Fibroblast of lung (primary cell): ENCODE results near the gene TMPRSS9. TPM values are rescaled to one million over a fixed set of nuclear protein-coding genes. Genes with fewer than 3 reads are reported as not detected.

ENCODE experiments used
- DNase-seq, 2 donors: peaks; one replicate each; pipeline versions ENCODE4 v3.0.0 to v3.0.0-alpha.2; 2010; ENCODE audit warnings: low read depth in 2 of 2
- H2AFZ ChIP-seq: 2 replicates; pipeline ENCODE4 v1.5.1; 2012; ENCODE audit warnings: low read length, control low read depth, inconsistent platforms
- H3K27ac ChIP-seq: 2 replicates; pipeline ENCODE4 v1.5.1; 2011; ENCODE audit warnings: low read length, control low read depth; ENCODE audit not compliant: insufficient read depth
- H3K27me3 ChIP-seq: 2 replicates; pipeline ENCODE4 v1.5.1; 2011; ENCODE audit warnings: mild to moderate bottlenecking, low read length; ENCODE audit not compliant: control insufficient read depth, insufficient read depth
- H3K36me3 ChIP-seq: 2 replicates; pipeline ENCODE4 v1.5.1; 2011; ENCODE audit warnings: low read length; ENCODE audit not compliant: control insufficient read depth, insufficient read depth
- H3K4me1 ChIP-seq: 2 replicates; pipeline ENCODE4 v1.5.1; 2011; ENCODE audit warnings: low read length; ENCODE audit not compliant: control insufficient read depth, insufficient read depth; ENCODE audit errors: extremely low read depth
- H3K4me2 ChIP-seq: 2 replicates; pipeline ENCODE4 v1.5.1; 2011; ENCODE audit warnings: low read length, control low read depth; ENCODE audit not compliant: insufficient read depth; ENCODE audit errors: extremely low read depth
- H3K4me3 ChIP-seq, 4 experiments: fragments of 200-600 bp in 1 of 4; sonication (generic) in 1 of 4; replicated peaks in 1 of 4; 2 replicates each; pipeline ENCODE4 v1.5.1; 2011 to 2016; ENCODE audit warnings: low read length in 4 of 4, low read depth in 3 of 4, mild to moderate bottlenecking in 3 of 4, control low read depth in 2 of 4, inconsistent platforms in 1 of 4, mixed read lengths in 1 of 4; ENCODE audit not compliant: insufficient read depth in 1 of 4; ENCODE audit errors: control extremely low read depth in 1 of 4
- H3K79me2 ChIP-seq: 2 replicates; pipeline ENCODE4 v1.5.1; 2012; ENCODE audit warnings: mild to moderate bottlenecking, low read length, inconsistent platforms; ENCODE audit not compliant: control insufficient read depth, insufficient read depth
- H3K9ac ChIP-seq: 2 replicates; pipeline ENCODE4 v1.5.1; 2011; ENCODE audit warnings: mild to moderate bottlenecking, low read length, control low read depth; ENCODE audit not compliant: insufficient read depth
- H3K9me3 ChIP-seq: 2 replicates; pipeline ENCODE4 v1.5.1; 2012; ENCODE audit warnings: low read depth, low read length; ENCODE audit not compliant: control insufficient read depth, insufficient read depth
- H4K20me1 ChIP-seq: 2 replicates; pipeline ENCODE4 v1.5.1; 2011; ENCODE audit warnings: low read length; ENCODE audit not compliant: control insufficient read depth, insufficient read depth; ENCODE audit errors: extremely low read depth
- CTCF ChIP-seq, 2 donors: IDR thresholded peaks in 1 of 2; conservative IDR thresholded peaks in 1 of 2; 1 replicate in 1 of 2; 2 replicates in 1 of 2; pipeline ENCODE4 v1.5.1; 2011 to 2012; ENCODE audit warnings: low read length in 2 of 2, control low read depth in 1 of 2, inconsistent platforms in 1 of 2, low read depth in 1 of 2, mild to moderate bottlenecking in 1 of 2
- EZH2 ChIP-seq: IDR thresholded peaks from 2 replicates; pipeline ENCODE4 v1.5.1; 2012; ENCODE audit warnings: low read length, control low read depth, mild to moderate bottlenecking; ENCODE audit errors: missing control alignments
- polyA plus RNA-seq, 2 donors: library from polyadenylated mRNA; depleted of rRNA in 1 of 2; stranded (reverse) in 1 of 2; unstranded in 1 of 2; fragments of >200 nt; gene quantifications; 2 replicates each; pipeline ENCODE4 v1.2.1, GENCODE V29; 2011 to 2012; ENCODE audit warnings: missing spikeins in 1 of 2
- total RNA-seq: library from RNA; depleted of rRNA; stranded (reverse); fragments of >200 nt; gene quantifications from 2 replicates; pipeline ENCODE4 v1.2.1, GENCODE V29; 2014

TMPRSS9 gene
- total and polyA plus RNA-seq, 2 donors (not counting 1 experiment from before 2014, with no cell fraction given) = not detected

- no peak overlapping the region for H3K27ac ChIP-seq
- no peaks in the 10 kb centered on the region for H3K27me3 ChIP-seq
- peak overlapping the region; percentile 79 for H3K4me2 ChIP-seq
Observed at GRCh38 chr19:2428756-2429711, 69.0 kb downstream of the TMPRSS9 start.

GRCh38 chr19:2429917-2430535 lies 70.0 kb downstream of the TMPRSS9 start:
- H3K27ac ChIP-seq = no peak overlapping the region
- H3K79me2 ChIP-seq = peaks cover 22% of the 10 kb centered on the region
- H4K20me1 ChIP-seq = no peaks in the 10 kb centered on the region
- H3K9me3 ChIP-seq = no peaks in the 10 kb centered on the region
- peaks cover 17% of the 10 kb centered on the region for H3K4me1 ChIP-seq
- no peak overlapping the region for H3K4me2 ChIP-seq
- DNase-seq = no peak
- H3K9ac ChIP-seq = no peak overlapping the region
- no peaks in the 10 kb centered on the region for H3K27me3 ChIP-seq
- H2AFZ ChIP-seq = no peak overlapping the region
- H3K36me3 ChIP-seq = peaks cover 33% of the 10 kb centered on the region
- TF ChIP-seq CTCF (conservative IDR thresholded peaks at IDR 0.05 in 1 of 2, IDR thresholded peaks at IDR 0.05 in 1 of 2; ENCODE audit: low read depth in 1 of 2, low read length in 2 of 2) (no peak), EZH2 (no peak)
- no peak overlapping the region for H3K4me3 ChIP-seq

More at GRCh38 chr19:2428756-2429711, 69.0 kb downstream of the TMPRSS9 start:
- Histone ChIP-seq H3K36me3 (peaks cover 29% of the 10 kb centered on the region), H4K20me1 (no peaks in the 10 kb centered on the region), H3K4me1 (peaks cover 17% of the 10 kb centered on the region), H3K4me3 (no peak overlapping the region), H2AFZ (no peak overlapping the region), H3K9me3 (no peaks in the 10 kb centered on the region), H3K79me2 (peaks cover 25% of the 10 kb centered on the region), H3K9ac (no peak overlapping the region)
- DNase-seq = no peak
- TF ChIP-seq EZH2 (no peak), CTCF (conservative IDR thresholded peaks at IDR 0.05 in 1 of 2, IDR thresholded peaks at IDR 0.05 in 1 of 2; ENCODE audit: low read depth in 1 of 2, low read length in 2 of 2) (no peak)

GRCh38 chr19:2431318-2432055 lies 71.4 kb downstream of the TMPRSS9 start:
- H3K4me3 ChIP-seq = no peak overlapping the region
- peaks cover 6% of the 10 kb centered on the region for H3K4me1 ChIP-seq
- no peak overlapping the region for H2AFZ ChIP-seq
- H3K36me3 ChIP-seq = peaks cover 28% of the 10 kb centered on the region
- no peaks in the 10 kb centered on the region for H3K9me3 ChIP-seq
- H4K20me1 ChIP-seq = no peaks in the 10 kb centered on the region
- H3K4me2 ChIP-seq = no peak overlapping the region
- no peak overlapping the region for H3K27ac ChIP-seq
- H3K79me2 ChIP-seq = peaks cover 8% of the 10 kb centered on the region
- no peaks in the 10 kb centered on the region for H3K27me3 ChIP-seq
- no peak for TF ChIP-seq CTCF (conservative IDR thresholded peaks at IDR 0.05 in 1 of 2, IDR thresholded peaks at IDR 0.05 in 1 of 2; ENCODE audit: low read depth in 1 of 2, low read length in 2 of 2)
- no peak for TF ChIP-seq EZH2
- no peak overlapping the region for H3K9ac ChIP-seq
- DNase-seq = no peak
